Endothelial cell of umbilical vein (primary cell): ENCODE results near the gene TBL2. TPM values are rescaled to one million over a fixed set of nuclear protein-coding genes. Genes with fewer than 3 reads are reported as not detected.
A peak's percentile ranks its signal among the peaks of the same experiment; 100 is the strongest.

ENCODE experiments used
- BruUV-seq: library from RNA; stranded (reverse); fragments of 400-500 nt; replicated peaks from 2 replicates; lab custom pipeline; 2021; lab: Mats Ljungman, UMichigan
- CTCF ChIA-PET: fragments of 300-600, 350-600 bp; sonication (Branson Sonifier 250); formaldehyde crosslinking; loops from one replicate; lab custom pipeline; 2021; ENCODE audit warnings: antibody characterized with exemption, inconsistent platforms; lab: Charles Lee
- POLR2A ChIA-PET: fragments of 300-600, 350-600 bp; sonication (Branson Sonifier 250); formaldehyde crosslinking; loops from one replicate; lab custom pipeline; 2021; ENCODE audit warnings: antibody characterized with exemption, inconsistent platforms; lab: Charles Lee
- DNase-seq: peaks from one replicate; pipeline ENCODE4 v3.0.0-alpha.2; 2011; ENCODE audit warnings: low read depth, low spot score
- FAIRE-seq: peaks from 2 replicates; lab custom pipeline; 2011; peaks lifted over from hg19 to GRCh38; lab: Jason Lieb, UNC
- H2AFZ ChIP-seq: 2 replicates; pipeline ENCODE4 v1.6.0; 2012; ENCODE audit warnings: low read depth, low read length, control low read depth, inconsistent platforms
- H3K27ac ChIP-seq: 2 replicates; pipeline ENCODE4 v1.5.1; 2011; ENCODE audit warnings: low read depth, mild to moderate bottlenecking, control low read depth, low read length, moderate library complexity; ENCODE audit not compliant: insufficient read depth
- H3K27me3 ChIP-seq, 2 experiments: 2 replicates each; pipeline versions ENCODE4 v1.6.0 to v1.6.1; 2011; ENCODE audit warnings: low read length in 2 of 2, mixed read lengths in 1 of 2; ENCODE audit not compliant: control insufficient read depth in 2 of 2, insufficient read depth in 2 of 2
- H3K36me3 ChIP-seq, 2 experiments: 2 replicates in 1 of 2; 3 replicates in 1 of 2; pipeline ENCODE4 v1.5.1; 2011; ENCODE audit warnings: low read length in 2 of 2, mild to moderate bottlenecking in 1 of 2, moderate library complexity in 1 of 2; ENCODE audit not compliant: control insufficient read depth in 2 of 2, insufficient read depth in 2 of 2; ENCODE audit errors: extremely low read depth in 1 of 2
- H3K4me1 ChIP-seq: 3 replicates; pipeline ENCODE4 v1.5.1; 2011; ENCODE audit warnings: mild to moderate bottlenecking, low read length; ENCODE audit not compliant: control insufficient read depth, insufficient read depth; ENCODE audit errors: extremely low read depth
- H3K4me2 ChIP-seq: 2 replicates; pipeline ENCODE4 v1.6.1; 2011; ENCODE audit warnings: low read length, control low read depth, mixed read lengths; ENCODE audit not compliant: insufficient read depth
- H3K4me3 ChIP-seq, 3 experiments: fragments of 200-600 bp in 1 of 3; sonication (generic), shearing (Covaris generic) in 1 of 3; replicated peaks in 1 of 3; 2 replicates each; pipeline ENCODE4 v1.5.1; 2011 to 2016; ENCODE audit warnings: control low read depth in 3 of 3, low read length in 3 of 3, mild to moderate bottlenecking in 2 of 3, inconsistent platforms in 1 of 3, low read depth in 1 of 3, moderate library complexity in 1 of 3; ENCODE audit not compliant: insufficient read depth in 1 of 3
- H3K79me2 ChIP-seq: 2 replicates; pipeline ENCODE4 v1.6.0; 2012; ENCODE audit warnings: low read length, inconsistent platforms; ENCODE audit not compliant: control insufficient read depth, insufficient read depth
- H3K9ac ChIP-seq: replicated peaks from 2 replicates; pipeline ENCODE3; 2011; ENCODE audit warnings: low read length, control low read depth; ENCODE audit not compliant: insufficient read depth; ENCODE audit errors: extremely low read depth
- H3K9me1 ChIP-seq: replicated peaks from 3 replicates; pipeline ENCODE4 v1.6.0; 2011; ENCODE audit warnings: mild to moderate bottlenecking, low read length; ENCODE audit not compliant: control insufficient read depth, insufficient read depth; ENCODE audit errors: extremely low read depth
- H3K9me3 ChIP-seq: replicated peaks from 2 replicates; pipeline ENCODE4 v1.5.1; 2012; ENCODE audit warnings: low read length, inconsistent platforms; ENCODE audit not compliant: control insufficient read depth, insufficient read depth
- H4K20me1 ChIP-seq: replicated peaks from 2 replicates; pipeline ENCODE3; 2011; ENCODE audit warnings: mild to moderate bottlenecking, low read length; ENCODE audit not compliant: control insufficient read depth, insufficient read depth; ENCODE audit errors: extremely low read depth
- FOS ChIP-seq: IDR thresholded peaks from 2 replicates; pipeline ENCODE4 v1.6.1; 2011; ENCODE audit warnings: mild to moderate bottlenecking, low read length, moderate library complexity, borderline replicate concordance; ENCODE audit not compliant: insufficient read depth
- GATA2 ChIP-seq: IDR thresholded peaks from 2 replicates; pipeline ENCODE4 v1.7.0; 2011; ENCODE audit warnings: low read depth, mild to moderate bottlenecking, moderate library complexity, mixed read lengths, low read length; ENCODE audit not compliant: insufficient read length, insufficient read depth
- POLR2A ChIP-seq: IDR thresholded peaks from 2 replicates; pipeline ENCODE4 v1.6.1; 2012; ENCODE audit warnings: low read depth, mild to moderate bottlenecking, control low read depth, low read length
- POLR2AphosphoS5 ChIP-seq: IDR thresholded peaks from 2 replicates; pipeline ENCODE4 v1.6.1; 2012; ENCODE audit warnings: low read depth, mild to moderate bottlenecking, control low read depth, low read length, moderate library complexity; ENCODE audit not compliant: insufficient read depth
- dilution Hi-C: fragments of 300-500 bp; cut with MboI; formaldehyde crosslinking; loops from one replicate; pipeline ENCODE4 v1.15.0; 2019; ENCODE audit warnings: low sequenced_read_pairs; ENCODE audit not compliant: extremely low pct_ligation_motif_present
- intact Hi-C: fragments of 100-400 bp; cut with micrococcal nuclease; formaldehyde crosslinking; loops from one replicate; pipeline ENCODE4 v1.10.0; 2022
- polyA plus RNA-seq, 4 experiments: library from polyadenylated mRNA; depleted of rRNA in 3 of 4; stranded (reverse) in 3 of 4; unstranded in 1 of 4; fragments of >200 nt; gene quantifications; 2 replicates each; pipeline versions ENCODE4 v1.2.1 to v1.2.3, GENCODE V29; 2011 to 2012; ENCODE audit warnings: missing spikeins in 1 of 4
- total RNA-seq: library from RNA; stranded (reverse); gene quantifications from 2 replicates; pipeline ENCODE4 v1.2.3, GENCODE V29; 2021
- TF ChIP-seq, protein P1 (sequence below): IDR thresholded peaks from 2 replicates; pipeline ENCODE4 v1.6.1; 2011; ENCODE audit not compliant: insufficient read depth, insufficient read length
- TF ChIP-seq, protein P2 (sequence below), 2 donors: IDR thresholded peaks; 1 replicate in 1 of 2; 2 replicates in 1 of 2; pipeline ENCODE4 v1.5.1; 2011; ENCODE audit warnings: low read length in 2 of 2, mild to moderate bottlenecking in 2 of 2, moderate library complexity in 2 of 2, control low read depth in 1 of 2, inconsistent platforms in 1 of 2, low read depth in 1 of 2; ENCODE audit not compliant: insufficient read depth in 1 of 2; ENCODE audit errors: extremely low read depth in 1 of 2

TBL2 gene
- total and polyA plus RNA-seq, 2 donors (not counting 3 experiments of a cell fraction or from before 2014, with no cell fraction given), result 38.6 to 48.4 TPM

GRCh38 chr7:73612598-73613269 is 34.4 kb upstream of the TBL2 start:
- Histone ChIP-seq H3K9ac (no peak overlapping the region), H3K36me3 (no peaks in the 10 kb centered on the region), H3K4me1 (peaks cover 4% of the 10 kb centered on the region), H3K4me3 (no peak overlapping the region), H2AFZ (no peak overlapping the region), H3K79me2 (no peaks in the 10 kb centered on the region), H3K27me3 (peaks cover 0 to 4% of the 10 kb centered on the region in 2 experiments), H4K20me1 (no peaks in the 10 kb centered on the region), H3K9me1 (no peaks in the 10 kb centered on the region), H3K4me2 (no peak overlapping the region), H3K9me3 (no peaks in the 10 kb centered on the region), H3K27ac (no peak overlapping the region)
- peak; percentile 47 for DNase-seq
- peak; percentile 62 for FAIRE-seq
- ChIA-PET CTCF (interaction anchor here (0.6 to 15.1 kb wide), 10 partner anchors 8 to 122 kb away, joined by 3 to 270 read pairs (median 4); partner anchors contain the start of gene STX1A), POLR2A (no interaction called here)
- dilution Hi-C loops, result no loop called here
- intact Hi-C loops, result no loop called here
- BruUV-seq, result no TSS peak
- TF ChIP-seq, protein P1, sequence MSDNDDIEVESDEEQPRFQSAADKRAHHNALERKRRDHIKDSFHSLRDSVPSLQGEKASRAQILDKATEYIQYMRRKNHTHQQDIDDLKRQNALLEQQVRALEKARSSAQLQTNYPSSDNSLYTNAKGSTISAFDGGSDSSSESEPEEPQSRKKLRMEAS, result no peak
- TF ChIP-seq FOS (no peak), GATA2 (peak; percentile 70), POLR2AphosphoS5 (no peak), POLR2A (no peak)
- TF ChIP-seq, protein P2, sequence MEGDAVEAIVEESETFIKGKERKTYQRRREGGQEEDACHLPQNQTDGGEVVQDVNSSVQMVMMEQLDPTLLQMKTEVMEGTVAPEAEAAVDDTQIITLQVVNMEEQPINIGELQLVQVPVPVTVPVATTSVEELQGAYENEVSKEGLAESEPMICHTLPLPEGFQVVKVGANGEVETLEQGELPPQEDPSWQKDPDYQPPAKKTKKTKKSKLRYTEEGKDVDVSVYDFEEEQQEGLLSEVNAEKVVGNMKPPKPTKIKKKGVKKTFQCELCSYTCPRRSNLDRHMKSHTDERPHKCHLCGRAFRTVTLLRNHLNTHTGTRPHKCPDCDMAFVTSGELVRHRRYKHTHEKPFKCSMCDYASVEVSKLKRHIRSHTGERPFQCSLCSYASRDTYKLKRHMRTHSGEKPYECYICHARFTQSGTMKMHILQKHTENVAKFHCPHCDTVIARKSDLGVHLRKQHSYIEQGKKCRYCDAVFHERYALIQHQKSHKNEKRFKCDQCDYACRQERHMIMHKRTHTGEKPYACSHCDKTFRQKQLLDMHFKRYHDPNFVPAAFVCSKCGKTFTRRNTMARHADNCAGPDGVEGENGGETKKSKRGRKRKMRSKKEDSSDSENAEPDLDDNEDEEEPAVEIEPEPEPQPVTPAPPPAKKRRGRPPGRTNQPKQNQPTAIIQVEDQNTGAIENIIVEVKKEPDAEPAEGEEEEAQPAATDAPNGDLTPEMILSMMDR (IDR thresholded peaks at IDR 0.05; ENCODE audit: extremely low read depth in 1 of 2, insufficient read depth in 1 of 2, low read depth in 1 of 2, low read length in 2 of 2), result no peak
